ENCODE results near the gene SPRR2F.
"Not testable (repeated sequence)": the region's sequence is repeated elsewhere in the genome, so short reads cannot be mapped to it uniquely, and the experiment has no call there.

SPRR2F gene, protein sequence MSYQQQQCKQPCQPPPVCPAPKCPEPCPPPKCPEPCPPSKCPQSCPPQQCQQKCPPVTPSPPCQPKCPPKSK

GRCh38 chr1:153113416-153113815 is at the start of gene SPRR2F:
SPRR2F (minus strand) TSS chr1:153113516; CDS start chr1:153112733, 783 bp downstream.
- no peak for DNase-seq (ENCODE audit: low spot score)

DNA sequence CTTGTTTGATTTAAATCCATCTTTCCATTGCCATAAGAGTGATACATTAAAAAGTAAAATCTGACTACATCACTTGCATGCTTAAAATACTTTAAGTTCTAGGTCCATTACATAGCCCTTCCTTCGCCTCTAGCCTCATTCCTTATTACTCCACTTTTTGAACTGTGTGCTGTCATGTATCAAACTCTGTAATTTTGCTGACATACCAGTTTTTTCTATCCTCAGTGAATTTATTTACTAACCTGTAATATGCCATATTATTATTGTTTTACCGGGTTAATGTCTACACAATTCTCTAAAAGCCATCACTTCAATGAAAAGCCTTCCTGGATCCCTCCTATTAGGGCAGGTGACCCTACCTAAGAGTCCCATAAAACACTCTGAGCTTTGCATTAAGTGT is 42.2 kb upstream of the SPRR2F start:
- no peak for DNase-seq (ENCODE audit: low spot score)

GRCh38 chr1:153152481-153152880 is 39.2 kb upstream of the SPRR2F start:
- DNase-seq (ENCODE audit: low spot score) = no peak

DNA sequence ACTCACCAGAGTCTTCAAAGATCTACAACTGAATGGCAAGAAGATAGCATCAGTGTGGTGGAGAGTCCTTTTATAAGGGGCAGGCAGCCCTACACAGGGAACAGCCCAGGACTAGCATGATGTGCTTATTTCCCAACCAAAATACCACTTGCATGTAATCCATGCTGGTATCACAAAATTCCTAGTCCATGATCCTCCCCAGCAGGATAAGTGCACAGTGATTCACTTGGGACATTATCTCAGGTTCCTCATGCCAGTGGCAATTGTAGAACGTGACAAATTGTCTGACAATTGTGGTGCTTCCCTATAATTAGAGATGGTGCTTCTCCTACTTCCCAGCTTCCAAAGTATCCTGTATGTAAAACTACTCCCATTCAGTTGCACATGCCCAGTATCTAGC is 37.5 kb upstream of the SPRR2F start, which contains the start of gene SPRR2G:
SPRR2G (minus strand) TSS at position 45 of the 400 bp plus-strand sequence. CDS start 780 bp downstream, outside the sequence.
- DNase-seq (ENCODE audit: low spot score) = no peak

- DNase-seq (ENCODE audit: low spot score) = no peak
Measured at GRCh38 chr1:153141377-153141776, 28.1 kb upstream of the SPRR2F start.

GRCh38 chr1:153140484-153140883 is 27.2 kb upstream of the SPRR2F start:
- DNase-seq (ENCODE audit: low spot score) = no peak

- no peak for DNase-seq (ENCODE audit: low spot score)
Measured at GRCh38 chr1:153133743-153134142, 20.4 kb upstream of the SPRR2F start.

GRCh38 chr1:153133267-153133666 is 20.0 kb upstream of the SPRR2F start:
- DNase-seq (ENCODE audit: low spot score) = no peak

DNA sequence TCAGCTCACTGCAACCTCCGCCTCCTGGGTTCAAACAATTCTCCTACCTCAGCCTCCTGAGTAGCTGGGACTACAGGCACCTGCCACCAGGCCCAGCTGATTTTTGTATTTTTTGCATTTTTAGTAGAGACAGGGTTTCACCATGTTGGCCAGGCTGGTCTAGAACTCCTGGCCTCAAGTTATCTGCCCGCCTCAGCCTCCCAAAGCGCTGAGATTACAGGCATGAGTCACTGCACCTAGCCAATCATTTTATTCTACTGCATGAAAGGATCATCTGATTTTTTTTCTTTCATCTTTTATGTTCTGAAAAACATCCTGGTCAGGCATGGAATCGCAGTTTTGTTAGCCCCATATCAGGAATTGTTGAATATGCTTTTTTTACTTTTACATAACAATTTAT is 15.4 kb upstream of the SPRR2F start:
- DNase-seq (ENCODE audit: low spot score) = not testable (repeated sequence)

- DNase-seq (ENCODE audit: low spot score) = no peak
Measured at GRCh38 chr1:153127296-153127695, 14.0 kb upstream of the SPRR2F start.

GRCh38 chr1:153125536-153125935 is 12.2 kb upstream of the SPRR2F start:
- DNase-seq (ENCODE audit: low spot score) = no peak

DNA sequence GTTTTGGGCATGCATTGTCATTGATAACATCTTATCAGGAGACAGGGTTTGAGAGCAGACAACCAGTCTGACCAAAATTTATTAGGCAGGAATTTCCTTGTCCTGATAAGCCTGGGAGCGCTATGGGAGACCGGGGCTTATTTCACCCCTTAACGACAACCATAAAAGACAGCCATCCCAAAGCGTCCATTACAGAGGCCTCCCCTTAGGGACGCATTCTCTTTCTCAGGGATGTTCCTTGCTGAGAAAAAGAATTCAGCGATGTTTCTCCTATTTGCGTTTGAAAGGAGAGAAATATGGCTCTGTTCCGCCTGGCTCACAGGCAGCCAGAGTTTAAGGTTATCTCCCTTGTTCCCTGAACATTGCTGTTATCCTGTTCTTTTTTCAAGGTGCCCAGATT is 10.5 kb upstream of the SPRR2F start:
- DNase-seq (ENCODE audit: low spot score) = not testable (repeated sequence)

GRCh38 chr1:153122831-153123421 is 9.6 kb upstream of the SPRR2F start:
- DNase-seq (ENCODE audit: low spot score) = peak; percentile 3

DNA sequence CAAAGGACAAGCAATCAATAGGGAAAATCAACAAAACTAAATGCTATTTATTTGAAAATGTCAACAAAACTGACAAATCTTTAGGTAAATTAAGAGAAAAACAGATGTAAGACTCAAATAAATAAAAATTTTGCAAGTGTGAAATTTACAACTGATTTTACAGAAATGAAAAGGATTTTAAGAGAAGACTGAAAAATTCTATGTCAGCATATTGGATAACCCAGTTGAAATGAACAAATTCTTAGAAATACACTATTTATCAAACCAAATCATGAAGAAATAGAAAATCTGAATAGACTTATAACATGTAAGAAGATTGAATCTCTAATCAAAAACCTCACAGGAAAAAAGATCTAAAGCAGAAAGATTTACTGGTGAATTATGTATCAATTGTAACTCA is 7.6 kb upstream of the SPRR2F start:
- no peak for DNase-seq (ENCODE audit: low spot score)

GRCh38 chr1:153119491-153119971 is 6.2 kb upstream of the SPRR2F start:
- DNase-seq (ENCODE audit: low spot score) = no peak

- DNase-seq (ENCODE audit: low spot score) = not testable (repeated sequence)
Measured at GRCh38 chr1:153115264-153115663, 1.9 kb upstream of the SPRR2F start.

GRCh38 chr1:153112454-153112853 is 862 bp downstream of the SPRR2F start:
- not testable (repeated sequence) for DNase-seq (ENCODE audit: low spot score)

GRCh38 chr1:153100245-153100644 is 13.1 kb downstream of the SPRR2F start:
- no peak for DNase-seq (ENCODE audit: low spot score)

DNA sequence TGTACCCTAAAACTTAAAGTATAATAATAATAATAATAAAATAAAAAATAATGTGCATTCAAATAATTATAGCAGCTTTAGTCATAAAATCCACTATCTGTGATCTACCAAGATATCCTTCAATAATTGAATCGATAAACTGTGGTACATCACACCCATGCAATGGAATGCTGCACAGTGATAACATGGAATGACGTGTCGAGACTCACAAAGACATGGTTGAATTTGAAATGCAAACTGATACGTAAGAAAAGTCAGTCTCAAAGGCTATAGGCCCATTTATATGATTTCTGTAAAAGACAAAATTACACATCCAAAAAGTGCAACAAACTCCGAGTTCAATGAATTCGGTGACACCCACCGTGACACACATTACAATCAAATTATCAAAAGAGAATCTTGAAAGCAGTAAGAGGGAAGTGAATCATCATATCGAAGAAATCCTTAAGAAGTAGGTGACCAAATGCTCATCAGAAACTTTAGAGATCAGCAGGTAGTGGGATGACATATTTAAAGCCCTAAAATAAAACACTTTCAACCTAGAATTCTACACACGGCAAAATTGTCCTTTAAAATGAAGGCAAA is 13.8 kb downstream of the SPRR2F start:
- no peak for DNase-seq (ENCODE audit: low spot score)

DNA sequence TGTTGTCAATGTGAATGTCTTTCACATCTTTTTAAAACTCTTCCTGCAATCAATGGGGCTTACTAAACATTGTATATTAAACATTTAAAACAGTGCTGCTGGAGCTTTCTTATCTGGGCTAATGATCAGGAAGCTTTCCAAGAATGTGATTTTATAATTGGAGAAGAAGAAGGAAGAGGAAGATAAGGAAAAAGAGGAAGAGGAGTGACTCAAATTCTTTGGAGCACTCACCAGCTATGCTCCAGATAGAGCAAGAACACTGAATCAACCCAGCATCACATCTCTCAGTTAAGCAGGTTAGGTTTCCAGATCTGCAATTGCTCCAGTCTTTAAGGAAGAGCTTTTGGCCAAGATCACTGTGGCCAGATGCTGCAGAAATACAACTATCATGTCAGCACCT is 17.6 kb downstream of the SPRR2F start:
- no peak for DNase-seq (ENCODE audit: low spot score)

DNA sequence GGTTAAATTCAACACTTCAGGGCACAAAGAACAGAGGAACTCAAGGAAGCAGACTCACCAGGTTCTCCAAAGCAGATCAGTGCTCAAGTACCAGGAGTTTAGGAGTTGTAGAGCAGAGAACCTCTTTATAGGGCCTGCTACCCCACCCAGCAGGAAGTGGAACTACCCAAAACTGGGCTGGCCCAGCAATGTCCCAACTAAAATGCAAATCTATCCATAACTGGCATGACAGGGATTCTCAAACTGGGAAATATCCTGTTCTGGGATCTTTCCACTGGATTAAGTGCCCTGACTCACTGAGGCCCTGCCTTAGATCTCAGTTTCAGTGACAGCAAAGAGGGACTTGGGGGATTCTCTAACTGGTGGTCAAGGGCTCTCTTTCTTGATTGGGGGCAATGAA is 18.9 kb downstream of the SPRR2F start, which contains the start of gene SPRR2E:
SPRR2E (minus strand) TSS at position 101 of the 400 bp plus-strand sequence. CDS start 775 bp downstream, outside the sequence.
- DNase-seq (ENCODE audit: low spot score) = no peak

DNA sequence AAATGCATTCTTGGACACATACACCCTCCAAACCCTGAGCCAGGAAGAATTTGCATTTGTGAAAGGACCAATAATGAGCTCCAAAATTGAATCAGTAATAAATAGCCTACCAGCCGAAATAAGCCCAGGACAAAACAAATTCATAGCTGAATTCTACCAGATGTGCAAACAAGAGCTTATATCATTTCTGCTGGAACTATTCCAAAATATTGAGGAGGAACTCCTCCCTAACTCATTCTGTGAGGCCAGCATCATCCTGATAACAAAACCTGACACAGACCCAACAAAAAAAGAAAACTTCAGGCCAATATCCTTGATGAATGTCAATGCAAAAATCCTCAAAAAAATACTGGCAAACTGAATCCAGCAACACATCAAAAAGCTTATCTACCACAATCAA is 25.7 kb downstream of the SPRR2F start:
- no peak for DNase-seq (ENCODE audit: low spot score)

GRCh38 chr1:153081736-153082135 is 31.6 kb downstream of the SPRR2F start:
- DNase-seq (ENCODE audit: low spot score) = no peak

Data from HuH-7.5 (cell line).